Hepatocyte (in vitro differentiated cells): ENCODE data around the gene RPS6KA2.

ENCODE experiments used
- CTCF ChIP-seq: fragments of 200-600 bp; sonication (generic); IDR thresholded peaks from 2 replicates; pipeline ENCODE4 v1.5.1; 2016; ENCODE audit warnings: antibody characterized with exemption, mild to moderate bottlenecking; ENCODE audit not compliant: poor library complexity
- EZH2 ChIP-seq: fragments of 200-600 bp; sonication (generic); IDR thresholded peaks from 2 replicates; pipeline ENCODE4 v1.6.1; 2016; ENCODE audit warnings: antibody characterized with exemption, mild to moderate bottlenecking, borderline replicate concordance
- EZH2phosphoT487 ChIP-seq: fragments of 200-600 bp; sonication (generic); IDR thresholded peaks from one replicate; pipeline ENCODE4 v1.6.1; 2018; ENCODE audit warnings: antibody characterized with exemption, mild to moderate bottlenecking, low read depth, moderate library complexity; ENCODE audit not compliant: unreplicated experiment, severe bottlenecking

GRCh38 chr6:166614171-166614583 is 12.9 kb downstream of the RPS6KA2 start:
- no peak for TF ChIP-seq CTCF
- no peak for TF ChIP-seq EZH2
- TF ChIP-seq EZH2phosphoT487: no peak
